GM12878 (cell line): ENCODE data around the gene RBM15. TPM values are rescaled to one million over a fixed set of nuclear protein-coding genes. Genes with fewer than 3 reads are reported as not detected.

Experiments used
- ATAC-seq: fragments of 200-7000 bp; cut with Tn5 transposase; 3 replicates; pipeline ENCODE4 v1.9.1; 2020; ENCODE audit warnings: mild to moderate bottlenecking, moderate library complexity
- BruUV-seq: library from RNA; stranded (reverse); fragments of 400-500 nt; replicated peaks from 2 replicates; lab custom pipeline; 2021; lab: Mats Ljungman, UMichigan
- CTCF ChIA-PET: fragments of 300-600 bp; sonication (Branson Sonifier 250); formaldehyde crosslinking; extraction: SDS; loops from one replicate; lab custom pipeline; 2021; ENCODE audit warnings: inconsistent platforms; lab: Yijun Ruan, JAX
- POLR2A ChIA-PET: fragments of 350-600 bp; formaldehyde crosslinking; extraction: SDS; loops from one replicate; lab custom pipeline; 2021; ENCODE audit warnings: inconsistent platforms; lab: Charles Lee
- RAD21 ChIA-PET: fragments of 300-600 bp; sonication (Branson Sonifier 250); formaldehyde crosslinking; loops from one replicate; lab custom pipeline; 2023; ENCODE audit warnings: antibody characterized with exemption; ENCODE audit not compliant: unreplicated experiment; lab: Charles Lee
- SMC1A ChIA-PET: fragments of 300-600 bp; sonication (Branson Sonifier 250); formaldehyde crosslinking; loops from one replicate; lab custom pipeline; 2023; ENCODE audit not compliant: unreplicated experiment, uncharacterized antibody; lab: Charles Lee
- DNase-seq: peaks from one replicate; pipeline ENCODE4 v3.0.0-alpha.2; 2011; ENCODE audit warnings: low read depth, low spot score
- FAIRE-seq: peaks from 3 replicates; lab custom pipeline; 2011; peaks lifted over from hg19 to GRCh38; lab: Jason Lieb, UNC
- H2AFZ ChIP-seq: 2 replicates; pipeline ENCODE4 v1.6.0; 2011; ENCODE audit warnings: low read depth, low read length, control low read depth; ENCODE audit not compliant: control insufficient read depth
- H3K27ac ChIP-seq: 2 replicates; pipeline ENCODE4 v1.5.1; 2011; ENCODE audit warnings: control low read depth; ENCODE audit not compliant: control insufficient read depth, insufficient read depth
- H3K27me3 ChIP-seq, 2 experiments: replicated peaks in 1 of 2; 2 replicates each; pipeline versions ENCODE4 v1.6.0 to v1.6.1; 2011; ENCODE audit warnings: low read length in 1 of 2; ENCODE audit not compliant: control insufficient read depth in 2 of 2, insufficient read depth in 2 of 2
- H3K36me3 ChIP-seq, 2 experiments: 2 replicates each; pipeline ENCODE4 v1.5.1; 2011; ENCODE audit warnings: low read length in 1 of 2; ENCODE audit not compliant: control insufficient read depth in 2 of 2, insufficient read depth in 2 of 2
- H3K4me1 ChIP-seq: 2 replicates; pipeline ENCODE4 v1.6.1; 2011; ENCODE audit warnings: mild to moderate bottlenecking, low read length, moderate library complexity, mixed read lengths; ENCODE audit not compliant: control insufficient read depth, insufficient read depth
- H3K4me2 ChIP-seq: 2 replicates; pipeline ENCODE4 v1.6.0; 2011; ENCODE audit warnings: control low read depth; ENCODE audit not compliant: control insufficient read depth, insufficient read depth
- H3K4me3 ChIP-seq: fragments of 200-600 bp; sonication (generic); 2 replicates; pipeline ENCODE4 v1.5.1; 2016
- H3K79me2 ChIP-seq: 2 replicates; pipeline ENCODE4 v1.6.0; 2011; ENCODE audit warnings: low read length; ENCODE audit not compliant: control insufficient read depth, insufficient read depth
- H3K9ac ChIP-seq: 2 replicates; pipeline ENCODE4 v1.8.0; 2011; ENCODE audit warnings: low read length, control low read depth, mixed read lengths; ENCODE audit not compliant: control insufficient read depth, insufficient read depth
- H3K9me3 ChIP-seq: replicated peaks from 3 replicates; pipeline ENCODE4 v1.5.1; 2011; ENCODE audit warnings: mild to moderate bottlenecking, low read length; ENCODE audit not compliant: control insufficient read depth, insufficient read depth
- H4K20me1 ChIP-seq: 2 replicates; pipeline ENCODE4 v1.6.0; 2011; ENCODE audit not compliant: control insufficient read depth, insufficient read depth
- CEBPZ ChIP-seq: fragments of 150-350 bp; IDR thresholded peaks from 2 replicates; pipeline ENCODE4 v1.6.1; 2016; ENCODE audit warnings: low read depth, low read length
- IKZF2 ChIP-seq, 2 experiments: fragments of 450-650 bp; IDR thresholded peaks; 2 replicates each; pipeline ENCODE4 v1.6.1; 2017; ENCODE audit warnings: mild to moderate bottlenecking in 2 of 2, moderate library complexity in 2 of 2
- JUNB ChIP-seq: IDR thresholded peaks from 2 replicates; pipeline ENCODE4 v1.6.1; 2016; ENCODE audit warnings: antibody characterized with exemption, mild to moderate bottlenecking
- RUNX3 ChIP-seq: IDR thresholded peaks from 2 replicates; pipeline ENCODE4 v1.6.1; 2012; ENCODE audit warnings: low read length, inconsistent platforms
- WGBS: methylation state at CpG from one replicate; pipeline ENCODE4 v1.1.6; 2016; ENCODE audit warnings: low lambda C conversion rate; ENCODE audit not compliant: insufficient replicate concordance, insufficient coverage; ENCODE audit errors: missing lambda C conversion rate; 5-methylcytosine and 5-hydroxymethylcytosine counted together
- in situ Hi-C: fragments of 300-500 bp; cut with MboI; formaldehyde crosslinking; loops from 9 replicates; pipeline ENCODE4 v1.14.3; 2018; ENCODE audit warnings: mixed read lengths
- intact Hi-C: fragments of 100-400 bp; cut with micrococcal nuclease; formaldehyde crosslinking; loops from one replicate; pipeline ENCODE4 v1.14.2; 2022; ENCODE audit not compliant: unreplicated experiment
- polyA plus RNA-seq, 11 experiments: library from polyadenylated mRNA; depleted of rRNA in 4 of 11; unstranded in 6 of 11; stranded (reverse) in 5 of 11; fragments of >200 nt; fragmentation: Nextera tagmentation in 4 of 11; fragmentation: Illumina TruSeq in 1 of 11; extraction: Ambion mirVana in 4 of 11; extraction: Trizol in 1 of 11; gene quantifications; 1 replicate in 1 of 11; 2 replicates in 10 of 11; pipeline versions ENCODE4 v1.2.1 to v1.2.3, GENCODE V29; 2011 to 2016; ENCODE audit warnings: inconsistent platforms in 2 of 11, missing spikeins in 2 of 11, low read depth in 1 of 11
- total RNA-seq, 4 experiments: library from RNA; depleted of rRNA in 3 of 4; stranded (reverse); fragments of >200 nt in 3 of 4; fragmentation: Illumina TruSeq in 1 of 4; extraction: Trizol in 1 of 4; gene quantifications; 2 replicates each; pipeline versions ENCODE4 v1.2.1 to v1.2.3, GENCODE V29; 2013 to 2021

Gene RBM15
- total and polyA plus RNA-seq, 10 of the 15 experiments (the other 5 are each of a cell fraction or from before 2014, with no cell fraction given), result 3.1 to 63.2 (median 26.7) TPM

DNA sequence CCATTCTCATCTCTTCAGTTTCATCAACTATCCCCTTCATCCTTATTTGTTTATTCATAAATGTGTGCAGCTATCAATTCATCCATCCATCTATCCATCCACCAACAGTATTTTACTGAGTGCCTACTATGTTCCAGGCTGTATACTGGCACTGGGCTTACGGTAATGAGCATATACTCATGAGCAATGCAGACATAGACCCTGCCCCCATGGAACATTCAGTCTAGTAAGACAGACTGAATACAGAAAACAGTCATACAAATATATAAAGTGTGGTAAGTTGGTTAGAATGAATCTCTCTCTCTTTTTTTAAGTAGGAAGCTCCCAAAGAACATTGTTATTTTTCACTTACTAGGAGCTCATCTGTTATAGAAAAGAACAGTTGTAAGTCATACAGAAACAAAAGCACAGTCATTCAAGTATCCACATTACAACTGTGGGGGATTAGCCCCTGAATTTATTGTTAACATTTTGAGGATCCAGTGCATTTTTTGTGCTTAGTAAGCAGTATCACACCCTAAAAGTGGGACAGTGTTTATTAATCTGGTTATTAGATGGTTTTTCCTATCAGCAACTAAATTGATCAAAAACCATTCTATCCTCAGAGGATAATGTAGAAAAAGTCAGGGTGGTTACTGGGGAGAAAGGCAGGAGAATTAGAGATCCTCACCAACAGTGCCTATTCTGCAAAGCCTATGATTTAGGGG is 48.0 kb downstream of the RBM15 start:
- BruUV-seq, result no TSS peak
- Histone ChIP-seq H3K27ac (no peak overlapping the region), H3K4me1 (peaks cover 25% of the 10 kb centered on the region), H3K9me3 (no peaks in the 10 kb centered on the region), H2AFZ (no peak overlapping the region), H3K4me2 (no peak overlapping the region), H3K9ac (no peak overlapping the region), H4K20me1 (no peaks in the 10 kb centered on the region), H3K36me3 (no peaks in the 10 kb centered on the region), H3K27me3 (no peaks in the 10 kb centered on the region), H3K4me3 (no peak overlapping the region), H3K79me2 (no peaks in the 10 kb centered on the region)
- no peak for FAIRE-seq
- in situ Hi-C loops (no loop called here), intact Hi-C loops (no loop called here)
- DNase-seq, result no peak
- ChIA-PET RAD21 (interaction anchor here (1.0 to 2.1 kb wide), 4 partner anchors 21 to 49 kb away, joined by 3 to 8 read pairs (median 4); partner anchors contain the start of gene RBM15), POLR2A (interaction anchor here (0.6 to 2.1 kb wide), 5 partner anchors 19 to 48 kb away, joined by 3 to 10 read pairs (median 3); partner anchors contain the start of genes LAMTOR5 and RBM15), CTCF (interaction anchor here (0.6 to 2.8 kb wide), 7 partner anchors 10 to 179 kb away, joined by 3 to 14 read pairs (median 4); no protein-coding TSS in a partner anchor), SMC1A (interaction anchor here (0.6 to 2.1 kb wide), 11 partner anchors 9 to 183 kb away, joined by 3 to 7 read pairs (median 3); partner anchors contain the start of gene RBM15)
- TF ChIP-seq JUNB, result peak; percentile 85
- TF ChIP-seq IKZF2 (IDR thresholded peaks at IDR 0.05), result peak in 1 of 2 experiments; percentile 25; a peak in 1 of 4 replicates
- TF ChIP-seq RUNX3, result peak; percentile 34; the same call in 1 of the 2 replicates
- no peak for TF ChIP-seq CEBPZ
- 100% methylated on average over 1 of the region's 1 CpG for WGBS
- no peak for ATAC-seq
